ENCODE results near the gene GNAI3.
A peak's percentile ranks its signal among the peaks of the same experiment; 100 is the strongest.

GNAI3 gene

DNA sequence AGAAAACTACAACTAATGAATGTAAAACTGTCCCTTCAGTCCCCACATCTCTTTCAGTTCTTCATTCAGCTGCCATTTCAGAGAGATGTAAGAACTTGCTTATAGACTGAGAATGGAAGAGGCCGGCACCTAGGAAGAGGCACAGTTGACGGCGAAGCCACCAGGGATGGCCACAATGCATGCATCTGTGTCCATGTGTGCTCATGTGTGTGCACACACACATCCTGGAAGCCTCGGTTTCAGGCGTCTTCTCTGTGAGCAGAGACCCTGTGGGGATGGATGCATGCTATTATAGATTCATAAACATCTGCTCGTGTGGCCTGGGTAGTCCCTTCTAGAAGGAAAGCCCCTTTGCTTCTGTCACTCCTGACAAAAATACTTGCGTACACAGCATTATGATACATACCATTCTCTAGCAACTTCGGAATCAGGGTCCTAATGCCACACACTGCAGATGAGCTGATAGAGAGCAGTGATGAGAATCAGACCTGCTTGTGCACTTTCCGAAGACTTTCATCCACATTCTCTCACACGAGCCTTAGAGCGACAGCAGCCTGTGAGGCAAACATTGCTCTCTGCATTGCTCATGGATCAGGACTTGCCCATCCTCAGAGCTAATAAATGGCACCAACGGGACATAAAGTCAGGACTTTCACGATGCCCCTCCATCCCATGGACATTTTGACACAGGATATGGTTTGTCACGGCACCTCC is 21.2 kb upstream of the GNAI3 start:
- no peak for DNase-seq

DNA sequence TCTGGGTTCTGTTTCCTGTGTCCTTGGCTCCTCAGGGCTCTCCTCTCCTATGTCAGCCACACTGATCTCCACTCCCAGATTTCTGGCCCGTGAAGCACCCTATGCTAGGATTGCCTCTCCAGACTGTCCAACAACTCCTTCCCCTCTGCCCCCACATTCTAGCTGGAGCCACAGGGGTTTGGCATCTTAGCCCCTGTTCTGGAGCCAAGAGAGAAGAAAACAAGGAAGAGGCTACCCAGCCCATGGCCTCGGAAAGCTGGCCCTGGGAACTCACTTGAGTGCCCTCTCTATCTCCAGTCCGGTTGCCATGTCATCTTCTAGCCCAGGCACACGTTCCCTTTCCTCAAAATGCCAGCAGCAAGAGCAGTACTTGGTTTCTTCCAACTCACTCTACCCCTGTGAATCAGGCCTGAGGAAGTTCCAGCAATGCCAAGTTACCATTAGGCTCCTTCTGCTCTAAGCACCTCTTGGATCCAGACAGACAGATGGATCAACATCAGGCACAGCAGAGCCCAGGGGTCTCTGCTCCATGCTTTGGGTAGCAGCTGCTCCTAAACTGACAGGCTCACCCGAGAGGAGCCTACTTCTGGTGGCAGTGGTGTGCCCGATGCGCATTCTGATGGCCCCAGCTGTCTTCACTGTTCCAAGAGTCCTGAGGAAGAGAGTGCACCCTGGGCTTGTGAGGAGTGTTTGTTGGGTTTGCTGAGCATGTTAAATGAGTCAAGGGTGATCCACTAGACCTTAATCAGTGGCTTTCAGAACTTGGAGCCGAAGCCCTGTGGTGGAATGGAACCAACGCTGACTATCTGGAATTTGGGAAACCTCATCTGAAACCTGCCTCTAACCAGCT is 20.3 kb upstream of the GNAI3 start:
- no peak for DNase-seq

DNA sequence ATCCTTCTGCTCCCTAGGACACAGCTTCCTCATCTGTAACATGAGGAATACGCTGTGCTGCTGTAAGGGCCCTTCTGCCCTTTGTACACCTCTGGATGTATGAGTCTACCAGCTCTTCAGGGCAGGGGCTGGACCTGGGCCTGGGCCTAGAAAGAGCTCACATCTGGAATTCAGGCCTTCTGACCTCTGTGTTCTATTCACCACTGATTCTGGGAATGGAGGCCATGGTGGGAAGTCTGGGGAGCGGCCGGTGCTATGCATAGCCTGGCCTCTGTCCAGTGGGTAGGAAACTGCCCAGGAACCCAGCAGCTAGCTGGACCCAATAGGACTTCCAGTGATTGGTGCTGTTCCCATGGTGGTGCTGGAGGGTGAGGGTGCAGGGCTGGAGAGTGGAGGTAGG is 19.7 kb upstream of the GNAI3 start:
- DNase-seq, result no peak

DNA sequence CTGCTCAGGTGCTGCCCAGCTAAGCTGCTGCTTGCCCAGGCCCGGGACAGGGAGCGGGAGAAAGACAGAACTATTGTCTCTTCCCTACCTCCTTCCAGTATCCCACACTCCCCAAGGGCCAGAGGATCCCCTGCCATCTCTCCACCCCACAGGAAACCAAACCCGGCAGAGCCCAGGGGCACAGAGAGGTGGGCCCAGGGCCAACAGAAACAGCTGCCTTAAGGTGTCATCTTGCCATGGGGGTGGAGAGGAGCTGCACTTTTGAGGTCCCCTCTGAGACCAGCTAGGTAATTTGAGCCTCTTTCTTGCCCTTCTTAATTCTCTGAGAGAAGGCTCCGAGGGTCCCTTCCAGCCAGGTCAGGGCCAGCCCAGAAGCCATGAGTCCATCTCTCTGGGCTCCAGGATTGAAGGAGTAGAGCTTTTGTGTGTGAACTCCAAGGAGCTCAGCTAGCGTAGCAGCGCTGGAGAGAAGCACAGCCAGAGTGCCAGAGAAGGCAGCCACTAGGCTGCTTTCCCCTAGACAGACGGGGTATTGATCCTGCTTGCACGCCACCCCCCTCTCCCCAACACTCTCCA is 18.4 kb upstream of the GNAI3 start:
- no peak for DNase-seq

DNA sequence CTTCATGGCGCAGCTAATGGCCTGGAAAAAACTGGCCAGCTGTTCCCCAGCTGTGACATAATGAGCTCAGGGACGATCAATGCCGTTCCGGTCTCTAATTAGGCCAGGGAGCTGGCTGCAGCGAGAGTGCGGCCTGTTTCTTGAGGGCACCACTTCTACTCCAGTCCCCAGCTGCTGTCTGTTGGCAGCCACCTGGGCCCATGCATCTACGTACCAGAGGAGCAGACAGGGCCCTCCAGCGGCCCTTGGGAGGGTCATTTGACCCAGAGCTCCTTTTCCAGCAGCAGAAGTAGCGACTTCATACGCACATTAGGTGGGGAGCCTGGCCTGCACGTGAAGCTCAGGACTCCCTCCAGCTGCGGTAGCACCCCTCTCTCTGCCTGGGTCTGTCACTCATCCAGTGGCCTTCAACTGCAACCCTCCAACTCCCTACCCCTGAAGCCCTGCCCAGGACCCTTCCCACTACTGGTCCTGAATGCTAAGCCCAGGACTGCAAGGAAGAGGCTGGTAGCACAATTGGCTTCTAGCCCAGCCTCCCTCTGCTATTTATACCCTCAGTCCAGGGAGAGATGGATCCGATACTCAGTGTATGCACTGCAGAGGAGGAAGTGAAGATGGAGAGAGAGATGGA is 17.8 kb upstream of the GNAI3 start:
- no peak for DNase-seq

DNA sequence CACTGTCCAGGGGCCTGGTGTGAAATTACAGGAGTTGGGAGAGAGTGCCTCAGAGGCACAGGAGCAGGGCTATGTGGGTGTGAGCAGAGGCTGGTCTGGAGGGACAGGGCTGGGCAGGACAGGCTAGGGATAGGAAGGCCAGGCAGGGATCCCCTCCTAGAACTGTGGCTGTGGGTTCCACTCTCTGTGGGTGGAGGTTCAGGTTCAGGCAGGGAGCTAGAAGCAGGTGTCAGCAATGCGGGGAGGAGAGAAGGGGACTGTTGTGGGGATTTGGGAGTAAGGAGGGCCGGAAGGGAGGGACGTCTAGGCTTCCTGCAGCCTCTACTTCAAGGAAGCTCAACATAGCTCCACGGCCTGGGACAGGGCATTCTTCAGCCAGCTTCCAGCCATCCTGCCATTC is 17.0 kb upstream of the GNAI3 start:
- DNase-seq, result no peak

DNA sequence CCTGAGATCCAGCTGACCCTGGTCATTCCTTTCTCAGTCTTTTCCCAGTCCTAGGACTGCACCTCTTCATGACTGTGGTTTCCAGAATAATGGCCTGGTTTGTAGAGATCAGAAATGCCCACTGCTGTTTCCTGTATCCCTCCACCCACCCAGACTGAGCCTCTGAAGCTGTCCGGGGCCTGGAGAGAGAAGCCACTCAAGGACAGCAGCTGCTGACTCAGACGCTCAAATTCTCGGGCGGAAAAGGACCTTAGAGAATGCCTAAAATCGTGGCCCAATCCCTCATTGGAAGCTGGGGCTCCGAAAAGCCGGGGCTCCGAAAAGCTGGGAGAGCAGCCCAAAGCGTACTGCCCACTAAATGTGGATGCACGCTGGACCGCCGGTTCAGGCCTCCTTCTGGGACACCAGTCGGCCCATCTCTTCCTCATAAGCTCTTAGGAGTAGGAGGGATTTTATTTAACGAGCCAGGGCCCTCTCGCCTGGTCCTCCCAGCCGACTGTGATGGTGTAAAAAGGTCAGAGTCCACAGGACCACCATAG is 16.5 kb upstream of the GNAI3 start:
- DNase-seq, result no peak

DNA sequence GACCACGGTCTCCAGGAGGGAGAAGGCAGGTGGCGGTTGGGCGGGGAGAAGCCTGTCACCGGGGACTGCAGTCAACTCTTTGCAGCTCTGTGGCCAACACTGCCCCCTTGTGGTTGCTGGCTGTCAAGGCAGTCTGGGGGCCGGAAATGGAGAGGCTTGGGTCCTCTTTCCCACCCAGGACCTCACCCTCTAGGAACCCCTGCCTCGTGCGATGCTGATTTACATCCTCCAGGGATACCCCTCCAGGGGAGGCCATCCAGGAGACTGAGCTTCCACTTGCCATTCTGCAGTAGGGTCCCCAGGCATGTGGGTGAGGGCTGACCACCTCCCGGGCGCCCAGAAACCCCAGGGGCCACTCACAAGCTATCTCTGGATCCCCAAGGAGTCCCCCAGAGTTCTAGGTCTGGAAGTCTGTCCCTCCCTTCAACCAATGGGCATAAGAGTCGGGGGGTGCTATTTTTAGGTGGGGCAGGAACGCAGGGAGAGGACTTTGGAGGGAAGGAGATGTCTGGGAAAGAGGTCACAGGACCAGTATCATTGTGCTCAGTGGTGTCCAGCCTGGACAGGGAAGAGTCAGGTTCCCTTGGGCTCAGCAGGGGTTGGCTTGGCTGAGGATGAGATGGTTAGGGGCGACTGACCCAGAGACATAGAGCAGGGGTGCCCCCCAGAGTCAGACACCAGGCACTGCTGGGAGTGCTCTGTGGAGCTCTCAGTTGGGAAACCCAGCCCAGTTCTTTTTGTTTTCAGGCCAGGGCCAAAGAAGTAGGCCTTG is 15.9 kb upstream of the GNAI3 start:
- DNase-seq, result peak; percentile 94

DNA sequence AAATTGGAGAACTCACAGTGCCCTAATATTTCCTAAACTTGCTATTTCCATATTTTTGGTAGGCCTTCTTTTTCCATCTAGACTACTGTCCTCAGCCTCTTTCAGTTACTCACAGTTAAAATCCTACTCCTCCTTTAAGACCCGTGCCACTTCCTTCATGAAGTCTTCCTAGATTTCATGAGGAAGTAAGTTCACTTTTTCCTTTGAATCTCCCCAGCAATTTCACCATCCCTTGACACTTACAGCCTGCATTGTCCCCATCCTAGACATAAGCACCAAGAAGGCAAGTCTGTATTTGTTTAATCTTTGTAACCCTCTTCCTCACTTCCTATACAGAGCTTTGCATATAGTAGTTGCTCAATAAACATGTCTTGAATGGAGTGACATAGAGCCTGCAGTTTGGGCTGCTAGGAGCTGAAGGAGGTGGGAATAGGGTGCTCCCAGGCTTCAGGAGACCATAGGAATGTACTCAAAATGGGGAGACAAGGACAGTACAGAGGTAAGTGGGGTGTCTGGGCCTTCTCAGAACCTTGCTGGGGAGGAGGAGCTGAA is 14.0 kb upstream of the GNAI3 start:
- DNase-seq, result no peak

DNA sequence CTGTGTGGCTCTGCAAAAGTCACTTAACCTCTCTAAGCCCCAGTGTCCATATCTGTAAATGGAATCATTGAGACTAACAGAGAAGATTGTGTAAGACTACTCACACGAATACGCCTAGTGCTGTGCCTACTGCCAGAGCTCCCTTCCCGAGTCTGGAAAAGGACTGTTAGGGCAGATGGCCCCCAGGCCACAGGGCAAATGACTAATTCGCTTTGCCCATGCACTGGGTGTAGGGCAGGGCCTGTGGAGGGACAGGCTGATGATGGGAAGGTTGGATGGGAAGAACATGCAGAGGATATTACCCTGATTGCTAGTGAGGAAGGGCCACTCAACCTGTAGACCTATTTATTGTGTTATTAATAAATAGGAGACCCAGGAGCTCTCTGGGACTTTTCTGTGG is 12.9 kb upstream of the GNAI3 start:
- DNase-seq, result no peak

DNA sequence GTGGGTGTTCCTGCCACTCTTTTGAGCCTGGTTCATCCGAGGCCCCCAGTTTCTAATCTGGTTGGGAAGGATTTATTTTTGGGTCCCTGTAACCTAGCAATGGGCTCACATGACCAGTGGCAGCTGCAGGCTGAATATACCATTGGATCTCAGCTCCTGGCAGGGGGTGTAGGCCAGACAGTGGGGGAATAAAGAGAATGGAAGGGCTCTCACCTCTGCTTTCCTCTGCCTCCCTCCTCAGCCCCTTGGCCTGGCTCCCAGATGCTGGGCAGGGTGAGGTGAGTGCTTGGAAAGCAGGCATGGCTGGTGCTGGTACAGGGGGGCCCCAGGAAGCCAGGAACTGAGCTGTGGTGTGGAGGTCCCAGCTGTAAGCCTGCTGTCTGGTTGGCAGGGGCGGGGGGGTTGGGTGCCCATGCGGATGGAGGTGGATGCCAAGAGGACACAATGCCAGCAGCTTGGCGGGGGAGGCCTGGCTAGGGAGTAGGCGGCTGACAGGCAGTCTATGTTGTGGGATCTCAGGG is 12.4 kb upstream of the GNAI3 start:
- DNase-seq, result no peak

DNA sequence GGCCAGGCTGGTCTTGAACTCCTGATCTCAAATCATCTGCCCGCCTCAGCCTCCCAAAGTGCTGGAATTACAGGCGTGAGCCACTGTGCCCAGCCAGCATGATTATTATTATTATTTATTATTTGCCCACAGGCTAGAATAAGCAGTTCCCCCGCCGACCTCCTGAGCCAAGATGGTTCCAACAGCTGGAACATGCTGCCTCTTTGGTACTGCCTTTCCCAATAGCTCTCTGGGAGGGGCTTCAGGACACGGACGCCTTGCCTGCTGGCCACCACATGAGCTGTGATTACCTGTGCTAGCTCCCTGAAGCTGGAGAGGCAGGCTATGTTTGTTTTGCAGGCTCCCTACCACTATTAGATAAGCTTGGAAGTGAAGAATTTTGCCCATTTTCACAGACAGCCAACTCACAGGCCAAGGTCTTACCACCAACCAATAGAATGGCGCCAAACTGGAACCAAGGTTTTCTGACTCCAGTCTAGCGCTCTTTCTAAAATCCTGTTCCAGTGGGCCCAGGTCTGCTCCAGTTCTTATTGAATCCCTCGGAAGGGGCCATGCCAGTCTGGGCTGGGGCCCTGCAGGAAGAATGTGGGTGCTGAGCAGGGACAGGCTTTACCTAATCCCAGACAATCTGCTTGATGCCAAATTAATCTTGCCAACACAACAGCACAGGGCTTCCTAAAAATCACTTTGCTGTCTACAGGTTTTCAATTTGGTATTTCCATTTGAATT is 10.8 kb upstream of the GNAI3 start:
- DNase-seq, result no peak

DNA sequence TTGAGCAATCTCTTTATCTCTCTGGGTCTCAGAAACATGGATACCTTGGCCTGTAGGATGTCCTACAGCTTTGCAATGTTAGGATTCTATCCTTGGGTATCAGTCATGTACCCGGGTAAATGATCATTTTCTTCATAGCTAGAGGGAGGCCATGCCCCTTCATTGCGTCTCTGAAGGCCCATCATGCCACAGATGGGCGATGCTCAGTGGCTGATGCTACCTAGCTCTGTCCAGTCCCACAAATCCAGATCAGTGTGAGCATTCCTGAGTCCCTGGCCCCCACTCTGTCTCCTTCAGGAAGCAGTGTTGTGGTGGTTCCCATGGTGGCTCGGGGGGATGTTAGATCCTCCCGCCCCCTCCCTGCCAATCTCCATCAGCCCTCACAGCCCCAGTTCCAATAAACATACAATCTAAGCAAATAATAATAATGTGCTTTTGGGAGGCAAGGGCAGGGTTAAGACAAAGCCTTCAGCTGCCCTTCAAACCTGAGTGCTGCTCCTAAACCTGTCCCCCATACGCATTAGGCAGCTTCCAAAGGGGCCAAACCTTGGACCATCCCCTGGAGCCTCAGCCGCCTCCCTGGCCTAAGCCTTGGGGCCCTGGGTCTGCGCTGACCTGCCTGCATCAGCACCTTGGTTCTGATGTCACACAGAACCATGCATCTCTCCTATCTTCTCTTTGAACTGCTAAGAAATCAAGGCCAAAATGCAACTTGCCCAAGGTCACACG is 9.4 kb upstream of the GNAI3 start:
- DNase-seq, result no peak

DNA sequence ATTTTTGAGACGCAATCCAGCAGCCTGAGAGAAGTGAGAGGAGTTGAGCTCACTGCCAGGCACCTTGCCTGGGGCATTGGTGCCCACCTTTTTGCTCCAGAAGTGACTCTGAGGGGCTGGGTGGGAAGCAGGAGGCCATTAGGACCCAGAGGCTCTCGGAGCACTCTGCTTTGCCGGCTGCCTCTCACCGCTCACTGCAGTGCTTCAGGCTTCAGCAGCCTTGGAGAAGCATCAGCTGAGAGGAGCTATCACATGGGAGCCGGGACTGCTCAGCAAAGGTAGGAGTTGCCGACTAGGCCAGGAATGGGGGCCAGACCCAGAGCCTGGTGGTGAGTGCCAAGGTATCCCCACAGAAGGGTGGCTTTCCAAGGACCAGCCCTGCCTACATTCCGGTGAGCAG is 8.7 kb upstream of the GNAI3 start, which contains the start of gene GPR61:
Gene GPR61, plus strand, starts transcription at position 197 of the 400 bp plus-strand sequence. CDS start 3,151 bp downstream, outside the sequence.
- no peak for DNase-seq

DNA sequence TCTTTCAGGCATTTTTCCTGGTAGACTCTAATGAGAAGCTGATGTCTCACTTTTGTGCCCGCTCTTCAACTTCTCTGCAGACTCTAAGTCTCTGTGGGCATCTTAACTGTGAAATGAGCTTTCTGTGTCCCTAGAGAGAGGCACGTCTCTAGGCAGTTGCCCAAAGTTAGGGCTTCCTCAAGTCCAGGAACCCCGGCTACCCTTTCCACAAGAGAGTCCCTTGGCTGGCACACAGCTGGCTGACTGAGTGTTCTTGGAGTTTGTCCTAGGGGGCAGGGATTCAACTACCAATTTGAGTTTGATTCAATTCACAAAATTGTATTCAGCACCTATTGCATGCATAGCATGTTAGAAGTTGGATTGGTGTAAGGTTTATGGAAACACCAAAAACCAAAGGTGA is 7.3 kb upstream of the GNAI3 start:
- DNase-seq, result no peak

DNA sequence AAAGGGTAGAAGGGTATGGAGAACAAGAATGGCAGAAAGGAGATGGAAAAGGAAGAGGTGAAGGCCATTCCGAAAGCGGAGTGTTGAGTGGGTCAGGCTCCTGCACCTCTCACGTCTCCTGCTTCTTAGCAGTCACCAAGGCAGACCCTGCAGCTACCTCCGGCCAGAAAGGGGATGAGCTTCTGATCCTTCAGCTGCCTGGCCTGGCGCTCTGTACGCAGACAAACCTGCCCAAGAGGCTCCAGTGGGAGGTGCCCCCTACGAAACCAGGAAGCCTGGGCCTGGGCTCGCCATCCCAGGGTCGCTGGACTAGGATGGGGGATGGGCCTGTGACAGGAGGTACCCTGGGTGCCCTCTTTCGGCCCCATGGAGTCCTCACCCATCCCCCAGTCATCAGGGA is 5.8 kb upstream of the GNAI3 start:
- no peak for DNase-seq

DNA sequence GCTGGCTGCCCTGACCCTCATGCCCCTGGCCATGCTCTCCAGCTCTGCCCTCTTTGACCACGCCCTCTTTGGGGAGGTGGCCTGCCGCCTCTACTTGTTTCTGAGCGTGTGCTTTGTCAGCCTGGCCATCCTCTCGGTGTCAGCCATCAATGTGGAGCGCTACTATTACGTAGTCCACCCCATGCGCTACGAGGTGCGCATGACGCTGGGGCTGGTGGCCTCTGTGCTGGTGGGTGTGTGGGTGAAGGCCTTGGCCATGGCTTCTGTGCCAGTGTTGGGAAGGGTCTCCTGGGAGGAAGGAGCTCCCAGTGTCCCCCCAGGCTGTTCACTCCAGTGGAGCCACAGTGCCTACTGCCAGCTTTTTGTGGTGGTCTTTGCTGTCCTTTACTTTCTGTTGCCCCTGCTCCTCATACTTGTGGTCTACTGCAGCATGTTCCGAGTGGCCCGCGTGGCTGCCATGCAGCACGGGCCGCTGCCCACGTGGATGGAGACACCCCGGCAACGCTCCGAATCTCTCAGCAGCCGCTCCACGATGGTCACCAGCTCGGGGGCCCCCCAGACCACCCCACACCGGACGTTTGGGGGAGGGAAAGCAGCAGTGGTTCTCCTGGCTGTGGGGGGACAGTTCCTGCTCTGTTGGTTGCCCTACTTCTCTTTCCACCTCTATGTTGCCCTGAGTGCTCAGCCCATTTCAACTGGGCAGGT is 5.0 kb upstream of the GNAI3 start:
- DNase-seq, result no peak

DNA sequence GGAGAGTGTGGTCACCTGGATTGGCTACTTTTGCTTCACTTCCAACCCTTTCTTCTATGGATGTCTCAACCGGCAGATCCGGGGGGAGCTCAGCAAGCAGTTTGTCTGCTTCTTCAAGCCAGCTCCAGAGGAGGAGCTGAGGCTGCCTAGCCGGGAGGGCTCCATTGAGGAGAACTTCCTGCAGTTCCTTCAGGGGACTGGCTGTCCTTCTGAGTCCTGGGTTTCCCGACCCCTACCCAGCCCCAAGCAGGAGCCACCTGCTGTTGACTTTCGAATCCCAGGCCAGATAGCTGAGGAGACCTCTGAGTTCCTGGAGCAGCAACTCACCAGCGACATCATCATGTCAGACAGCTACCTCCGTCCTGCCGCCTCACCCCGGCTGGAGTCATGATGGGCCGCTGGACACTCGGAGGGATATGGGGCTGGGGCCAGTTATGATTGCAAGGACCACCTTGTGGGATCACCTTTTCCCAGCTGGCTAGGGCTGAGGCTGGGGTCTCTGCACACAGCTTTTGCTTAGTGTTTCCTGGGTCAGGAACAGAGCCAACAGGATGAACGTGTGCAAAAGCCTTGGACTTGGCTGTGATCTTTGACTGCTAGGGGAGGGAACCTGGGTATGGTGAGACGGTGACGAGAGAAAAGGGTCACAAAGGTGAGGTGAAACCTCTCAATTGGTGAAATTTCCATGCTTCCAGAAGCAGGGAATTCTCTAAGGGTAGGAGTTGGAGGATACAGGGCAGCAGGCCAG is 4.3 kb upstream of the GNAI3 start:
- no peak for DNase-seq

Measured in activated CD4-positive, alpha-beta T cell treated with anti-CD3 and anti-CD28 coated beads for 48 hours (primary cell).